ENCODE data around the gene NPR2.

The NPR2 gene

DNA sequence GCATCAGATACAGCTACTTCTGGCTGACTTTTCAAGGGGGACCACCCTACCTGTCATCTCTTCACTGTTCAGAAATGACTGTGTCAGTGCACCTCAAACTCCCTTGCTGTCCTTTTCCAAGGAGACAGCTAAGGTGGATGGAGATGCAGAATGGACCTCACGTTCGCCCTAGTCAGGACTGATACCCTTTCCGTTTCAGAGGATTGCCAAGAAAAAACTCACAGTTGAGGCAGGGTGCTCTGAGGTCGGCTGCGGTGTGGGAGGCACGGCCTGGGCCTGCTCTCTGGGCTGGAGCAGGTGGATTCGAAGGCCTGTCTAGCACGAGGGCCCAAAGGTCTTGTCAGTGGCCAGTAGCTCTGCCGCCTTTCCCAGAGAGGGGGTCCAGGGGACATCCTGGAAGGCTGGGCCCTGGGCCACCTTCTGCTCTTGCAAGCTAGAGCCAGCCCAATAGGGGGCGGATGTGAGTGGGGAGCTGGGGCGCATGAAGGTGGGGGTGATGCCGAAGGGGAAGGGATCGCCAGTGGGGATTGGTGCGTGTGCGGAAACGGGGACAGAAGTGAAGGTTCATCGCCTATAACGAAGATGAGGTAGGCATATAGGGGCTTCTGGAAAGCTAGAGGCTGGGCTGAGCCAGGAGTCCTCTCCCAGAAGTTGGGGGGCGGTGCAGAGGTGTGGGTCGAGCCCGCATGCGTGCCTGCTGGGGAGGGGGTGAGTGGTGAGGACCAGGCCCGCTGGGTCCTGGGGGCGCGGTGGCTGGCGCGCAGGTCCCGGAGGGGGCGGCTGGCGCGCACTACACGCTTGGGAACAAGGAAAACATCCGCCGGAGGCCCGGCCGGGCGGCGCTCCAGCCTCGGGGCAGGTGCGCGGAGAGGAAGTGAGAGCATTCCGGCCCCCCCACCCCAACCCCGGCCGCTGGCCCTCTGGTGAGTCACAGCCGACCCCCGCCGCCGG is 34.8 kb upstream of the NPR2 start:
- DNase-seq = peak; percentile 77 to 80
- TF ChIP-seq GATA1 (IDR thresholded peaks at IDR 0.05; ENCODE audit: low read depth, low read length) (no peak), POLR2A (IDR thresholded peaks at IDR 0.05; ENCODE audit: low read length) (peak; percentile 28)

DNA sequence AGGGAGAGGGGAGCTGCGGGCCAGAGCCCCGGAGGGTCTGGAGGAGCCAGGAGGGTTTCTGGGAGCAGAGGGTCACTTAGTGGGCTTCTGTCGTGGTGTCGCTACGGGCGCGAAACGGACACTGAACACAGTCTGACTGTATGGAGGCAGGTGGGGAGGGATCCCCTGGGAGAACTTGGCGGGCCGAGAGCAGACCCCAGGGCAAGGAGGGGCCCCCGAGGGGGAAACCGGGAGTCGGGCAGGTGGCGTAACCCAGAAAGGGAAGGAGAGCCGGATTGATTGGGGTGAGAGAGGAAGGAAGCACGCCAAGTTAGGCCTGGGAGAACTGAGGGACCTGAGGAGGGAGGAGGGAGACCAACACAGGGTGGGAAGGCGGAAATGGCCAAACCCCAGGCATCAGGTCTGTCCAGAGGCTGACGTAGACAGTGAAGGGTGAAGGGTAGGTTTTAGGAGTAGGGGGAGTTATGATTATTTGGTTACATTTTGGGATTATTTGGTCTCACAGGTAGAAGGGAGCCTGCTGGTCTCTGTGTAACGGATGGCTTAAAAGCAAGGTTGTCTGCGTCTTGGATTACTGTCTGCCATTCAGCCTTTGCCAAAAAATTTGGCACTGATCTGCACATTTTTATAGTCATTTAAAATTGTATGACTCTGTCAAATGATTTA is 34.0 kb upstream of the NPR2 start:
- DNase-seq = peak; percentile 47 to 49
- TF ChIP-seq GATA1 (IDR thresholded peaks at IDR 0.05; ENCODE audit: low read depth, low read length) = no peak
- peak; percentile 63 for TF ChIP-seq POLR2A (IDR thresholded peaks at IDR 0.05; ENCODE audit: low read length)

DNA sequence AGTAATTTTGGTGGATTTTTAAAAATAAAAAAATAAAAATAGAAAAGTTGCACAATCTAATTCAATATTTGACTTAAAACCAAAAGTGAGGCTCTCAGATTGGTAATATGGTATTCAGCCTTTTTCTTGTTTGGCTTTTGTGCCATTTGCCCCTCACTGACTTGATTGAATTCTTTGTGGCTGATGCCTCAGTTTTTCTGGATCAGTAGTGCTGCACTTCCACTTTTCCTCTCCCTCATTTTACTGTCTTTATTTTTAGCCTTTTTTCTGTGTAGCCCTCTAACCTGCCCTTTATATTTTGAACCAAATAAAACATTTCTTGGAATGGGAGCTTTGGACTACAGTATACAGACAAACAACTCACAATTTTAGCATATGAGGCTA is 33.5 kb upstream of the NPR2 start:
- TF ChIP-seq POLR2A (IDR thresholded peaks at IDR 0.05; ENCODE audit: low read length) = no peak
- no peak for TF ChIP-seq GATA1 (IDR thresholded peaks at IDR 0.05; ENCODE audit: low read depth, low read length)
- DNase-seq = no peak

DNA sequence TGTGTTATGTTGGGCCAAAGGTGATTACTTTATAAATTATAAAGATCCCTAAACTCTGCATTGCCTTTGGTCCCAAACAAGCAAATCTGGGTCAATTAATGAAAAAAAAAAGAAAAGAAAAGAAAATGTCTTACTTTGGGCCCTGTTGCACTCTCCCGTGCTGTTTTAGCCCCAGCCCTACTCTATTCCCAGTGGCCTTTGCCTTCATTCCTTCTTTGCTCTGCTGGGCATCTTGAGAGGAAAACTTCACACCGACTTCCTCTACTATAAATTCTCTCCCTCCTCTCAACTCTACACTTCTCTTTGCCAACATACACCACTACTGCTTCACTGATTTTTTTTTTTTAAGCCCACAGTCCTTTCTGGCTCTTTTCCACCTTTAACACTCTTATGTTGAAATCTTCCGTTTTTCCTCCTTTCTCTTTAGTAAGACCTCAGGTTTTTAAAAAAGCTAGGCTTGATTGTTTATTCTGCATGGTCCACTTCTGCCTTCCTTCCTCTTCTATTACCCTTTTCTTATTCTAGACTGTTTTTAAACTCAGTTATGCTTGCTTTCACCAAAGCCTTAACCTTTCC is 32.8 kb upstream of the NPR2 start:
- no peak for DNase-seq
- TF ChIP-seq POLR2A (IDR thresholded peaks at IDR 0.05; ENCODE audit: low read length) (no peak), GATA1 (IDR thresholded peaks at IDR 0.05; ENCODE audit: low read depth, low read length) (no peak)

DNA sequence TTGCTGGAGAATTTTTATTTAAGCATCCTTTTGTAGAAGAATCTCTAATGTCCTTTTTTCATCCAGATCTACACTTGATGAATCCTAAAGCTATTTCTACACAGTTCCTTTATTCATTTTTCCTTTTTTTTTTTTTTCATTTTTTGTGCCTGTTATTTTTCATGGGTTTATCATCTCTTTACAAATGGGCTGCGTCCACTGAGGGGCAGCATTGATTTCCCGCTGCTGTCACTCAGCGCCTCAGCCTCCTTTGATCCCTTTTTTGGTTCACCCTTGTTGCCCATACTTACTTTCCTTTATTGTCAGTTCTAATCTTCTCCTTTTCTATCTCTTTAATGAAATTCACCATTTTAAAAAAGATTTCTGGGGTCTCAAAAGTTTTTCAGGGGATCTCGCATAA is 31.6 kb upstream of the NPR2 start:
- DNase-seq = no peak

DNA sequence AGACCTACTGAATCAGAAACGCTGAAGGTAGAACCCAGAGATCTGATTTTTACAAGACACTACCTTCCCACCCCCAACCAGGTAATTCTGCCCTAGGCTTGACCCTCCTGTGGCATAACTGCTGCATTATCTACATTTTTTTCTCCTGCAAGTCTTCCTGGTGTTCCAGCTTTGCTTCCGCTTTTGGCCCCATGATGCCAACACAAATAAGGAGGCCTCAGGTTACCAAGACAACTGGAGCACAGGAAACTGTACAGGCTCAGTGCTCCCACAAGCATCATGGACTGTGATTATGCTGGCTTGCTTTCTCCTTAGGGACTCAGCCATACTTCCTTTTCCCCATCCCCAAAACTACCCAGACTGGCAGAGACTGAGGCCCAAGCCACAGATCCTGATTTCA is 30.7 kb upstream of the NPR2 start:
- no peak for DNase-seq

More for the DNA sequence above, 31.6 kb upstream of the NPR2 start:
- TF ChIP-seq GATA1 (IDR thresholded peaks at IDR 0.05; ENCODE audit: low read depth, low read length) (no peak), POLR2A (IDR thresholded peaks at IDR 0.05; ENCODE audit: low read length) (no peak)

DNA sequence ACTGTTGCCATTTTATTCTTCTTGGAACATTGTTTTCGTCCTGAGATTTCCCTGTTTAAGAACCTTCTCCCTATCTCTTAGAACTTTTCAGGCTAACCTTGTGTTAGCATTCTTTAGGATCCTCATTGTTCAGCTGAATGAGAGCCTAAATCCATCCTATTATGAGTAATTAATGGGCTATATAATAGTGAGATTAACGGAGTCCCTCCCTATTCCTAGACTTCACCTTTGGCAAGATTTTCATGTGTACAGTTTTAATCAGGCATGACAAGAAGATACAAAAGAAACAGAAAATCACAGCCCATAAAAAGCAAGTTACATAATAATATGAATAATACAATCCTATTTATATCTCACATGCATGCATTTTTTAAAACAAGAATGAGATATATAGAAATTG is 28.2 kb upstream of the NPR2 start:
- TF ChIP-seq GATA1 (IDR thresholded peaks at IDR 0.05; ENCODE audit: low read depth, low read length) (no peak), POLR2A (IDR thresholded peaks at IDR 0.05; ENCODE audit: low read length) (no peak)
- DNase-seq = no peak

More for the DNA sequence above, 30.7 kb upstream of the NPR2 start:
- TF ChIP-seq GATA1 (IDR thresholded peaks at IDR 0.05; ENCODE audit: low read depth, low read length) = no peak
- no peak for TF ChIP-seq POLR2A (IDR thresholded peaks at IDR 0.05; ENCODE audit: low read length)

DNA sequence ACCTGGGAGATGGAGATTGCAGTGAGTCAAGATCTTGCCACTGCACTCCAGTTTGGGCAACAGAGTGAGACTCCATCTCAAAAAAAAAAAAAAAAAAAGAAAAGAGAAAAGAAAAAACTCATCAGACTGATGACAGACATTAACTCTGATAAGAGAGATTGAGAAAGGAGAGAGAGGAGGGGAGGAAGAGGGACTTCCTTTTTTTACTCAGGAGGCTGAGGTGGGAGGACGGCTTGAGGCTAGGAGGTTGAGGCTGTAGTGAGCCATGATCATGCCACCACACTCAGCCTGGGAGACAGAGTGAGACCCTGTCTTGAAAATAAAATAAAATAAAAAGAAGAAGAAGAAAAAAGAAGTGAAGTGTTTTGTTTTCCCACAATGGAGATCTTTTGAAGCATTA is 27.6 kb upstream of the NPR2 start:
- DNase-seq = no peak
- no peak for TF ChIP-seq POLR2A (IDR thresholded peaks at IDR 0.05; ENCODE audit: low read length)
- TF ChIP-seq GATA1 (IDR thresholded peaks at IDR 0.05; ENCODE audit: low read depth, low read length) = no peak

DNA sequence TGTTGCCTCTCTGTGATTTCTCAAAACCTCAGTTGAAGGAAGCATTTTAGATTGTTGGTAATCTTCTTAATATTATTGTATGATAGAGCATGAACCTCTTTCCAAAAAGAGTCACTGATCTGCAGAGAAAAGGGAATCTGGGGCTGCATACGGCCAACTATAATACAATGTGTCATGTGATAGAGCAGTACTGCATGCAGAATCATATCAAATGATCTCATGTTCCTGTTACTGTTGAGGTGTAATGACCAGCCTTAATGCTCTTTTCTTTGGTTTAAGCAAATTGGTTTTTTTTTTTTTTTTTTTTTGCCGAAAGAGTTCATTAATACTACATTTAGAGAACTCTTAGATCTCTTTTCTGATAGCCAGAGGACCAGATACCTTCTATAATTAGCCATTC is 24.4 kb upstream of the NPR2 start:
- TF ChIP-seq POLR2A (IDR thresholded peaks at IDR 0.05; ENCODE audit: low read length) (no peak), GATA1 (IDR thresholded peaks at IDR 0.05; ENCODE audit: low read depth, low read length) (no peak)
- DNase-seq = no peak

DNA sequence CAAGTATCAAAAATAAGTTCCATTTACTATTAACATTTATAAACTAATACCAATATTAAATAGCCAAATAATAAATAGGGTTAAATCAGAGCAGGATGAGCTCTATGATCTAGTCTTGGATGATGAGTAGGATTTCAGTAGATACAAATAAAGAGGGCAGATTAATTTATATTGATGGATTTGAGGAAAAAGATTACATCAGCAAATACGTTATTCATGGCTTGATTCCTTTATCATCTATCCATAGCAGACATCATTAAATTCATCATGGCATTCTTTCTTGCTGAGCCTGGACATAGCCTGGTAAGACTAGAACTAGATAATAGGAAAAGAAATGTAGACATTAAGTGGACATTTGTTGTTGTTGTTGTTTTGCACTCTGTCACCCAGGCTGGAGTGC is 23.9 kb upstream of the NPR2 start:
- DNase-seq = no peak
- no peak for TF ChIP-seq POLR2A (IDR thresholded peaks at IDR 0.05; ENCODE audit: low read length)
- no peak for TF ChIP-seq GATA1 (IDR thresholded peaks at IDR 0.05; ENCODE audit: low read depth, low read length)

DNA sequence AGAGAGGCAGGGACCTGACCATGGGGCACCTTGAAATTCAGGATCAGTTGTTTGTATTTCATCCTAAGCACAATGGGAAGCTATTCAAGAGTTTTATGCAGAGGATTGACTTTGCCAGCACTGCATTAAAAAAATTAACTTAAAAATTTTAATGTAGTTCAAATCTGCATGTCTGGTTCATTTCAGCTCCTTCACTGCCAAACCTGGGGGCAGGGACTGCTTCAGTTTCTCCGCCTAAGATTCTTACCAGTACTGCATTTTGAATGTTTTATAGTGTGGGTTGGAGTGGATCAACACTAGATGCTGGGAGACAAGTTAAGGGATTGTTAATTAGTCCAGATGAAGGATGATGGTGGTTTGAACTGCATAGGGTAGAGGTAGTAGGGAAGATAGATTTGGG is 21.6 kb upstream of the NPR2 start:
- TF ChIP-seq POLR2A (IDR thresholded peaks at IDR 0.05; ENCODE audit: low read length) (no peak), GATA1 (IDR thresholded peaks at IDR 0.05; ENCODE audit: low read depth, low read length) (no peak)
- no peak for DNase-seq

DNA sequence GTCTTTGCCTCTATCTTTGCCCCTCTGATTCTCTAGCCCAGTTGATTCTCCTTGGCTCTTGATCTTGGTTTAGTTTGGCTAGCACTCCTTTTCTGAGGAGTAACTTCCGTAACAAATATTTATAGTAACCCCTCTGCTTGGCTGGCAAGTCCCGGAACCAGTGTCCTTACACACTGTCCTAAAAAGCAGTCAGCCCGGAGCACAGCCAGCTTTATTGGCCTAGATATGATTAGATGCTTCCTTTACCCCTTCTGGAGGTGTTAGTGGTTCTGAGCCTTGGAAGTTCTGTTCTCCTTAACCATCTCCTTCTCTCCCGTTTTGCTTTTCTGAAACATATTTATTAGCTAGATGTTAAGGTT is 20.3 kb upstream of the NPR2 start:
- DNase-seq = no peak
- TF ChIP-seq POLR2A (IDR thresholded peaks at IDR 0.05; ENCODE audit: low read length) = no peak

DNA sequence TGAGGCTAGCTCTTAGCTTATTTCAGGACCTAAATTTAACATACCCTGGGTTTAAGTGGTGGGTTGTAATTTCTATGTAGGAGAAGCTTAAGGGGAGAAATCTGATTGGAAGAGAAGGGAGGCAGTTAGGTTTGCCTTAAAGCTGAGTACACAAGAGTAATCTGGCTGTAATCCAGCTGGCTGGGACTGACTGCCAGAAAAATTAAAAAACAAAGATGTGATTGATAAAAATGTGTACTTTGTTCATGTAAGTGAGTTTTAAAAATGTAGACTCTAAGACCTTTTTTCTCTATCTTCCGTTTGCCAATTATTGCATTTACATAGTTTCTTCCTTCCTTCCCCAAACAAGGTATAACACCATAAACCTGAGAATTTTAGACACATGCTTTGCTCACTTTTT is 19.9 kb upstream of the NPR2 start:
- peak; percentile 27 to 50 for DNase-seq
- TF ChIP-seq GATA1 (IDR thresholded peaks at IDR 0.05; ENCODE audit: low read depth, low read length) (no peak), POLR2A (IDR thresholded peaks at IDR 0.05; ENCODE audit: low read length) (no peak)

DNA sequence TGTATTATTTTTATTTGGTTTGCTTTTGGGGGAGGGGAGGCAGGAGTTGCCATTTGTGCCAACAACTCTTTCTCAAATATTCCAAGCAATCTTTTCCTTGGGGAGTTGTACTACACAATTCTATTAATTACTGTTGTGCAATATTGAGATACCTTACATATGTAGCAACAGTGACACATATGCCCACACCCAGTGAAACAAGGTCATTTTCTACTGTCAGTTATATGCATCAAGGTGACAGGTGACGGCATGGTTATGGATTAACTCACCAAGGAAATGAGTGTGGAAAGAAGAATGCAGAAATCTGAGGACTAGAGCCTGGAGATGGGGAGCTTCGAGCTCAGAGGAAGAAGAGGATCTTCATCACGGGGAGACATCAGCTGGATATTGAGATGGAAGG is 19.4 kb upstream of the NPR2 start:
- TF ChIP-seq POLR2A (IDR thresholded peaks at IDR 0.05; ENCODE audit: low read length) (no peak), GATA1 (IDR thresholded peaks at IDR 0.05; ENCODE audit: low read depth, low read length) (no peak)
- no peak for DNase-seq

Measured in erythroblast (primary cell).